HG03460 (cell line): ENCODE measurements around the gene CEP350.
"Not testable (repeated sequence)": the region's sequence is repeated elsewhere in the genome, so short reads cannot be mapped to it uniquely, and the experiment has no call there.

Source experiments
- ATAC-seq: cut with Tn5 transposase; IDR thresholded peaks from one replicate; pipeline ENCODE4 v1.9.1; 2021; ENCODE audit not compliant: unreplicated experiment

The CEP350 gene

DNA sequence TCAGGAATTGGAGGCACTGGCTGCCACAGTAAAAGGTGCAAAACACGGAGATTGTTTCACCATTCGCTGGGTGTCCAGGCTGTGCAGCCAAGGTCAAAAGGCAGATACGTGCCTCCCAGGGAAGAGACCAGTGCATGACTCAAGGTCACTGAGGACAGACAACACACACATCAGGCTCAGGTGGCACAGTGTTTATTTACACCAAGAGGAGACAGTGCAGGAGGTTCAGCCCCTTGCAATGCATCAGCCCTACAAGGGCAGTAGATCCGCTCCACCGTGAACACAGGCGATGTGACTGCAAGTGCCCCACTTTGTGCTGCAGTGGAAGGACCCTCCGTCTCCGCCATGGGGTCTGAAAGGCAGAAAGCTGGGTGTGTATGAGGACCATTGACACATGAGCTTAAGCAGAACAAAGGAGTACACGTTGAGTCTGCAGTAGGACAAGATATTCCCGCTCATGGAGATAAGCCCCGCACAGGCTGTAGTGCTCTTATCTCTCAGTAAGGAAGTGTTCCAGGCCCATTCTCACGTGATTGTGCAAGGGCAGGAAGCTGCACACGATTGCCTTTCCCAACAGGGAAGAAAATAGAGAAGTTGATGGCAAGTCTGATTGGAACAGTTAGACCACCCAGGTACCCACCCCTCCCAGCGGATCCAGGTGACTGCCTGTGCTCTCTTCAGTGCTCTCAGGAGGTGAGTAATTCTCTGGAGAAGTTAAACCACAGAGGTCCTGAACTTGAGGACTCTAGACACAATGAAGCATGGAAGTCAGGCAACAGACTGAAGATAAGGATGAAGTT lies 162.6 kb downstream of the CEP350 start:
- ATAC-seq: no peak

DNA sequence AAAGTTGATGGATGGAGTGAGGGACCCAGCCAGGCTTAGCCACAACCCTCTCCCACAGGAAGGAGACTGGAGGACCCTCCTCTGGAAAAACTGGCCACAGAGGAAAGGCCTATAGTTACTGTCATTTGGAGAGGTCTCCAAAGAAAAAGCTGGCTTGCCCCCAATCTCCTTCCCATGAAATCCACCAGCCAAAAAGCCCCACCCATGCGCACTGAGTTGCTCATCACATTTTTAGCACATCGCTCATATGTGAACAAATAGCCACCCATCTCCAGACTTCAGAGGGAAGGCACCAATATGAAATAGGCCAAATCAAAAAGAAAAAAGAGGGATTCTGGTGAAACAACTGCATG lies 163.1 kb downstream of the CEP350 start:
- ATAC-seq: no peak

DNA sequence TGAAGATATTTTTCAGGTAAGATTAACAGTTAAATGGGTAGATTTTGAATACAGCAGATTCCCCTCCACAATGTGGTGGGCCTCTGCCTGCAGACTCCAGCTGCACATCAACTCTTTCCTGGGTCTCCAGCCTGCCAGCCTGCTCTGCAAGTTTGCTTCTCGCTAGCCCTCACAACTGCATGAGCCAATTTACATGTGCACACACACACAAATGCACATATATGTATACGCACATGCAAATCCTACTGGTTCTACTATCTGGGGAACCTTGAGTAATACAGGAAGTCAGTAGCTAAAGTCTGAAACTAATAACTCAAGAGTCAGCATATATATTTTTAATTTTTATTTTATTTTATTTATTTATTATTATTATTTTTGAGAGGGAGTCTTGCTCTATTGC lies 165.2 kb downstream of the CEP350 start:
- ATAC-seq: no peak

DNA sequence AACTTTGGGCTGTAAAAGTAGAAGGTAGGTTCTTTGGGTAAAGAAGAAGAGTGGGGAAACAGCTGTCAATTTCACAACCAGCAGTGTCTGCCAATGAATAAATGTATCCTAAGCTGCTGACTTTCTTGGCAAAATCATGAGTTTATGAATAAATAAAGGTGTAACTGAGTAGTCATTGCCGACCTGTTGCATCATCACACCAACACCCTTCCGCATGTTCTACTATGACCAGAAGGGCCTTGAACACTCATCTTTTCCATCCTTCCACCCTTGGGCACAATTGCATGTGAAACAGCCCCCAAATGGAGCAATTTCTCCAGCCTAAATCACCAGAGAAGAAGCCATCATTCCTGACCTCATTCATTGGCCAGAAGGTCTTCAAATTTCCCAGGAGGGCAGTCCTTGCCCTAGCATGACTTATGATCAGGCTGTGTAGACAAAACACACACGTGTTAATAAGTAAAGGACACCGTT lies 168.9 kb downstream of the CEP350 start:
- ATAC-seq: no peak

DNA sequence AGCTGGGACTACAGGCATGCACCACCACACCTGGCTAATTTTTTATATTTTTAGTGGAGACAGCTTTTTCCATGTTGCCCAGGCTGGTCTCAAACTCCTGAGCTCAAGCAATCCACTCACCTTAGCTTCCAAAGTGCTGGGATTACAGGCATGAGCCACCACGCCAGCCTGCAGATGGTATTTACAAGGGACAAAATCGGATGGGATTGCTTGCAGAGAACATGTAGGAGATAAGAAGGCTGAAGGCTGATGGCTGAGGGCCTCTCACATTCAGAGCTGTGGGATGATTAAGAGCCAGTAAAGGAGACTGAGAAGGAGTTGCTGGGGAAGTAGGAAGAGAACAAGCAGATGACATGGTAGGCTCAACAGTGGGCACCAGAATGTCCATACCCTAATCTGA lies 176.0 kb downstream of the CEP350 start:
- ATAC-seq: no peak

DNA sequence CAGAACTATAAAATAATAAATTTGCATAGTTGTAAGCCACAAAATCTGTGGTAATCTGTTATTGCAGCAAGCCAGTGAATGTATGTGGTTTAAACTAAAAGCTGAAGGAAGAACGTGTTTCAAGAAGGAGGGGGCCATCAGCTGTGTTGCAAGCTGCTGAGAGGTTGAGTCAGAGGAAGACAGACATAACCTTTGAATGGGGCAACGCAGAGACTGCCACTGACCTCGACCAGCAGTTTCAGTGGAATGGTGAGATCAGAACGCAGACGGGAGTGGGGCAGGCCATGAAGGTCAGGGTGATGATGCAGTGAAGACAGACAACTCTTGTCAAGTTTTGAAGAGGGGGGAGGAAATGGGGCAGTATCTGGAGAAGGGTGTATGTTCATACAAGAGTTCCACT lies 176.9 kb downstream of the CEP350 start:
- no peak for ATAC-seq

DNA sequence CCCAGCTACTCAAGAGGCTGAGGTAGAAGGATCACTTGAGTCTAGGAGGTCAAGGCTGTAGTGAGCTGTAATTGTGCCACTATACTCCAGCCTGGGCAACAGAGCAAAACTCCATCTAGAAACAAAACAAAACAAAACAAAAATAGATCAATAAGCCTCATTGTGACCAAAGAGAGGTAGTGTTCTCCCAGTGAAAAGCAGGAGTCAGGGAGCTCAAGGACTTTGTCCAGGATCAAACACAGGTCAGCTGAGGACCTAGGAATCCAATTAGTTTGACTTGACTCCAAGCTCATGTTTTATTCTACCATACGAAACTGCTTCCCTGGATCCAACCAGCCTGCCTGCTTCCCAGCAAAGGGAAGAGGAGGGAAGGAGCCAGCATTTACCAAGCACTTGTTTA lies 178.6 kb downstream of the CEP350 start:
- no peak for ATAC-seq

DNA sequence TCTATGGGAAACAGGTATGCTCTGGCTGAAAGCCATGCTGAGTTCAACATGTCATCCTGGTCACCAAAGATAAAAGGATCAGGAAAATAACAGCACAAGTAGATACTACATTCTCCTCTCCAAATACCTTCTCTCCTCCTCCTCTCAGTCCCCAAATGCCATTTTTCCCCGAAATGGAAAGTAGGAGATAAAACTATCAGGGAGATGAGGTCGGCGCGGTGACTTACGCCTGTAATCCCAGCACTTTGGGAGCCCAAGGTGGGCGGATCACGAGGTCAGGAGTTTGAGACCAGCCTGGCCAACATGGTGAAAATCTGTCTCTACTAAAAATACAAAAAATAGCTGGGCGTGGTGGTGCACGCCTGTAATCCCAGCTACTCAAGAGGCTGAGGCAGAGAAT lies 179.1 kb downstream of the CEP350 start:
- ATAC-seq: not testable (repeated sequence)

DNA sequence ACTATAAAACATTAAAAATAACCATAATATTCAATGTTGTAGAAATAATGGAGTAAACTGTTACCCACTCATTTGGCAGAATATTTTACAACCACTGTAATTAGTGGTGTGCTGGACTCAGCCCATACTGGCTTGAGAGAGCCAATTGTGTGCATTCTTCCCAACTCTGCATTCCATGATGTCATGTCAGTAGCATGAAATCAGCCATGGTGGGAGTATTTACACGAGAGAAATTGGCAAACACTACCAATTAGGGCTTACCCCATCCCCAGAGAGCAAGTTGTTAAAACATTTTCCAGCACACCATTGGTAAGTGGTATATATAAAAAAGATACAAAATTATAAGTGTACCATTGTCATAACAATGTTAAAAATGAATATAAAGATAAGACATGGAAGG lies 180.9 kb downstream of the CEP350 start:
- no peak for ATAC-seq

DNA sequence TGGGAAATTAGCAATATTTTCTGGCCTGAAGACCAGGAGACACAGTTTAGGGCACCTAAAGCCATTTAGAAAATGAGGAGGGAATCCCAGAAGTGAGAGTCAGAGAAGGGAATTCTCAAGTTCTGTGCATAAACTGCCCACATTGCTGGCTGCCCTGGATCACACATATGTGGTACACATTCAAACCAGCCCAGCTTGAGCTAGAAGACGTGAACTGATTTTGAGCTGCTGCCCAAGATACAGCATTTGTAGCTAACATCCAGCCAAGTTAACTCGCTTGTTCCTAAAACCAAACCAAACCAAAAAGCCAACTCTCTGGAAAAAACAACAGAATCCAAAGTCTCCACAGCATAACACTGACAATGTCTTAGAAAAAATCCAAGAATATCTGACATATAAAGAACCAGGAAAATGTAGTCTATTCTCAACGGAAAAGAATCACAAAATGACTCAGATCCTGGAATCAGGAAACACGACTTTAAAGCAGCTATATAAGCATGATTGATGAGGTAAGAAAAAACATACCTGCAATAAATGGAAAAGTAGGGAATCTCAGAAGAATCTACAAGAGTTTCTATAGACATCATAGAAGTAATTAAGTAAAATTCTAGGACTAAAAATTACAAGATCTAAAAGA lies 181.8 kb downstream of the CEP350 start:
- ATAC-seq: no peak

DNA sequence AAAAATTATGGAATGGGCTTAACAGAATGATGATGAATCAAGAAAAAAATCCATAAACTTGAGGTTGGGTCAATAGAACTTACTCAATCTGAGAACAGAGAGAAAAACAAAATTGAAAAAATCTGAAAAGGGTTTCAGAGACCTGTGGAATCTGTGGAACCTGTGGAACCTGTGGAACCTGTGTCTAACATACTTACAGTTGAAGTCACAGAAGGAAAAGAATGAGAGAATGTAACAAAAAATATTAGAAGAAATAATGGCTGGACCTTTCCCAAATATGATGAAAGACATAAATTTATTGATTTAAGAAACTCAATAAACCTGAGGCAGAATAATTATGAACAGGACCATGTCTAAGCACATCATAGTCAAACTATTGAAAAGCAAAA lies 182.4 kb downstream of the CEP350 start:
- no peak for ATAC-seq

DNA sequence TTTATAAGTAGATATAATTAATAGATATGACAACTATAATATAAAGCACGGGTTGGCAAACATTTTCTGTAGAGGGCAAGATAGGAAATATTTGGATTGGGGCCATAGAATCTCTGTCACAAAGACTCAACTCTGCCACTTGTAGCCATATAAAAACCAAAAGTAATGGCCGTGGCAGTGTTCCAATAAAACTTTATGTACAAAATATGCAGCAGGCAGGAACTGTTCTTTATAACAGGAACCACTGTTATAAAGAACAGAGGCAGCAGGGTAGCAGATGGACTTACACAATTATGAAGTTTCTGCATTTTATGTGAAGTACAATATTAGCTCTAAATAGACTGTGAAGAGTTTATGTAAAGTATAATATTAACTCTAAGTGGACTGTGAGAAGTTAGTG lies 183.2 kb downstream of the CEP350 start:
- no peak for ATAC-seq

DNA sequence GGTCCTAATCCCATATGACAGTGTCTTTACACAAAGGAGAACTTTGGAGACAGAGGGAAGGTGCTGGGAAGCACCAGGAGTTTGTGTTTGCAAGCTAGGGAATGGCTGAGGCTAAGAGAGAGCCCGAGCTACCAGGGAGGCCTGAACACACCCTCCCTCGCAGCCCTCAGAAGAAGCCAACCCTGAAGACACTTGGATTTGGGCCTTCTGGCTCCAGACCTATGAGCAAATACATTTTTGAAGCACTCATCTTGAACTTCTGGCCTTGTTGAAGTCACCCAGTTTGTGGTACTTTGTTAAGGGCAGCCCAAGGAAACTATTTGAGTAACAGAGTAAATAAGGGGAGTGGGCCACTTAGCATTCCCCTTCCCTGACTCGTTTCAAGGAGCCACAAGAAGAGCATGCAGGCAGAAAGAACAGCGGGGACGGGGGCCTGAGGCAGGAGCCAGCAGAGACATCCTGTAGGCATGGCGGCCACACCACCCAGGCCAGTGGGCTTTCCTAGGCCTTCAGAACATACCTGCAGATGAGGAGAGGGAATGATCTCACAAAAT lies 186.8 kb downstream of the CEP350 start:
- ATAC-seq: no peak

DNA sequence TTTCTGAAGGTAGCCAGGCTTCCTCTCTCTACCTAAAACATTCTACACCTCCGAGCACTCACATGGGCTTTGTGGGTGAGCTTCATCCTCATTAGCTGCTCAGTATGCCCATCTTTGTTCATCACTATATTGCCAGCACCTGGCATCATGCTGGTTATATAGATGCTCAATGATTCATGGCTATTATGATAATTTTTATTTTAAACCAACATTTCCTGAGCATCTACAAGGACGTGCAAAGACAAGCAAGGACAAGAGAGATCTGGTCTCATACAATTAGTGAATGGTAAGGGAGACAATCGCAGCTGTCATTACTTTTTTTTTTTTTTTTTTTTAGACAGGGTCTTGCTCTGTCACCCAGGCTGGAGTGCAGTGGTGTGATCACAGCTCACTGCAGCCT lies 188.7 kb downstream of the CEP350 start:
- ATAC-seq: no peak

DNA sequence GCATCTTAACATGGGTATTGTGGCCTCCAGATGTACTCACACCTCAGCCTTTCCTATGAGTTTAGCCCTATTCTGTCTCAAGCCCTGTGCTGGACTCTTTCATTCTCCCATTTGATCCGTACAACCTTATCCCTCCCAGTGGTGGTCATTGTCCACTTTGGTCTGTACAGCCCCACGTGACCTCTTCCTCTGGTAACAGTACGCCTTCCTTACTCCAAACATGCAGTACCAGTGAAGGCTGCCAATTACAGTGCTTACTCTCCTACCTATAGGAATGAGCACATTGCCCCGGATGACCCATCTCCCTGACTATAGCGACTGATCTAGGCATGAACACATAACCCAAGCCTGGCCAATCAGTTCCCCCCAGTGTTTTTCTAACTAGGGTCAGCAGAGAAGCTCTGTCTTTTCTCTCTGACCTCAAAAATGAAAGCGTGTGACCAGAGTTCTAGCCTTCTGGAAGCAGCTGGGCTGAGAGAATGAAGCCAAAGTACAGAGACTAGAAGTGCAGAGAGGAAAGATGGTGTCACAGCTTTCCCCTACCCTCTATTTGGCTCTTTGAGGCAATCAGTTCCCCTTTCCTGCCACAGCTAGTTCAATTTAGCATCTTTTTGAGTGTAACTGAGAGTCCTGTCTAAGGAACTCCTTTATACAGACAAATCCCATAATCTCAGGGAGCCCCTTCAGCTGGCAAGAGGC lies 190.2 kb downstream of the CEP350 start:
- no peak for ATAC-seq

DNA sequence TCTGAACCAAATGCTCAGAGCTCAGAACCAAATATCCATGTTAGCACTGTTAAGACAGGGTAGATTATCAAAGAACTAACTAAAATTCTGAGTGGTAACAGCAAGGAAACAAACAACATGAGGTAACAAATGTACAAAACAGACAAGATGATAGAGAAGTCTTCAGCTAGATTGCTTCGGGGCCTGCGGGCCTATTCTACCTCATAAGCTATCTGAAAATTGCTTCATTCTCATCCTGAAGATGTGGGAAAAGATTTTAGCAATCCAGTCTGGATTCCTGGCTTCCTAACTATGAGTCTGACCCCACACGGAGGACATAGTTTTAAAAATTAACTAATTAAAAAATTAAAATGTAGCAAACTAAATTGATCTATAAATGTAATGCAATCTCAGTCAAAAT lies 190.8 kb downstream of the CEP350 start:
- no peak for ATAC-seq

DNA sequence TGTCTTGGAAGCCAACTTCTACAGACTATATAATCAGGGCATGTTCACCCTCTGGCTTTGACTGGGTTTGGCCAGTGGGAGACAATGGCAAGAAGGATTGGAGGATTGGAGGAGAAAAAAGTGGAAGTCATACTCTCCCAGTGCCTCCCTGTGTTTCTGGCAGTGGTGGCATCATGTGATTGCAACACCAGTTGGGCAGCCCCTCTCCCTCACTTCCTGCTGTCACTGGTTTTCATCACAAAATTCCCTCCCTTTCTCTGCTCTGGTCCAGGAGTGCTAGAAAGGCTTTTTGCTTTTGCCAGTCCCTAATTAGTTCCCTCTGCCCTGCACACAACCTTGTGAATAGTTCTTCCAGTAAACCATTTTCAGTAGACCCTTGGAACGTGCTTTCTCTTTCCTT lies 196.4 kb downstream of the CEP350 start:
- no peak for ATAC-seq

DNA sequence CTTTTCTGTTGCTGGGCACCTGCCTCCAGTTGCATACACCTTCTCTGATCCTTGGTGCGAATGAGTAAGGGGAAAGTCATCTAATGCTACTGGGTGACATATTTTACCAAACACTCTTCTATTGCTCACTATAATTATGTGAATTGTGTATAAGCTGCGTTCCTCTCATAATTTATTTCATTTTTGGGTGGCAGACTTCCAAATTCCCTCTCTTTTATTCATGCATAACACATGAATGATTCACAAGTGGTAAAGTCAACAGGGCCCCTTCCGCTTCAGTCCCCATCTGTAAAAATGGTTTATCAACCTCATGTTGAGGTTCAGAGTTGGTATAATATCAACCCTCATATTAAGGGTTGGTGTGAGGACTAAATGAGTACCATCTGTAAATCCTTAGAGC lies 196.9 kb downstream of the CEP350 start:
- ATAC-seq: no peak

DNA sequence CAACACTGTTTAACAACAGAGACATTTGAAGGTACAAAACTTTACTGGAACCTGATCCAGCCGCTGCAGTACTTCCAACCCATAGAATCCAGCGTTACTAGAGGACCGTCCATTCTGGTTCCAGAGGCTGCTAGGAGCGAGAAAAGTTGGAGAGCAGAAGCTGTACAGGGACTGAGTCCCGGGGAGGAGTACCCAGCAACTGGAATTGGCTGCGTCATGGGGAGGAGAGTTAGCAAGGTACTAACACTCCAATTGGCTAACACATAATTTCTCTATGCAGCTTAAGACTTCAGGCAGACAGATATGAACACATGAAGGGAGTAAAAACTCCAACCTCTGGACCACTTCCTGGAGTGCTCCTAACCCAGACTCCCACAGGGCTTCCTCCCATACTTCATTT lies 198.0 kb downstream of the CEP350 start:
- ATAC-seq: no peak

DNA sequence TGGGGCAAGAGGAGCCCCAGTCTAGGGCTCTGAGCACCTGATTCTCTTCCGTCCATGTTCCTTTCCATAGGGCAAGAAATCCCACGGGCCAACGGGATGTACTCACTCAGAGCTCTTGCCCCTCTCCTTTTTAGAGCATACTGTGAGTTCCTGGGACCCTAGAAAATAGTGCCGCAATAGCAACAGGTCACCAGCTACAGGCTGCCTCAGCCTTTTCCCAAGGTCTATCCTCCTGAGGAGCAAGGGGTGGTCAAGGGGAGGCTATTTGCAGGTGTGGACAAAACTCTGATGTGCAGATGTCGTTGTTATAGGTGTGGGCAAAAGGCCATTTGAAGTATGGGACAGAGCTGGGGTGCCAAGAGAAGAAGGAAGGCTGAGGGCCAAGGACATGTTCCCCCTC lies 198.4 kb downstream of the CEP350 start:
- ATAC-seq: no peak

DNA sequence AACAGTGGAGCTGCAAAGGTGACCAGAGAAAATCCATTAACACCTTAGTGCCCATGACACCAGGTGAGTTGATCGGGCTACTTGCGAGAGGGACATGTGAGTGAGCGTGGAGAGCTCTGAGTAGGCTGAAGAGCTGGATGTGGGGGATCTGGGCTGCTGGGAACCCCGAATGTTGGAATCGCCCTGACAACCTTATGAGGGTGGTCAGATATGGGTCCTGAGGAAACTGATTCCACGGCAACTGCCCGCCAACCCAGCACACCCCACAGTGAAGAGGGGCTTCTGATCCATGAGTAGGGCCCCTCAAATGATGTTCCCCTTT lies 199.4 kb downstream of the CEP350 start:
- peak; percentile 3 for ATAC-seq
